Activated gamma-delta T cell (primary cell): Measurements from ENCODE around the gene ELP5.

Experiments
- DNase-seq: peaks from one replicate; lab custom pipeline; 2025; lab: John Stamatoyannopoulos, UW

The ELP5 gene

DNA sequence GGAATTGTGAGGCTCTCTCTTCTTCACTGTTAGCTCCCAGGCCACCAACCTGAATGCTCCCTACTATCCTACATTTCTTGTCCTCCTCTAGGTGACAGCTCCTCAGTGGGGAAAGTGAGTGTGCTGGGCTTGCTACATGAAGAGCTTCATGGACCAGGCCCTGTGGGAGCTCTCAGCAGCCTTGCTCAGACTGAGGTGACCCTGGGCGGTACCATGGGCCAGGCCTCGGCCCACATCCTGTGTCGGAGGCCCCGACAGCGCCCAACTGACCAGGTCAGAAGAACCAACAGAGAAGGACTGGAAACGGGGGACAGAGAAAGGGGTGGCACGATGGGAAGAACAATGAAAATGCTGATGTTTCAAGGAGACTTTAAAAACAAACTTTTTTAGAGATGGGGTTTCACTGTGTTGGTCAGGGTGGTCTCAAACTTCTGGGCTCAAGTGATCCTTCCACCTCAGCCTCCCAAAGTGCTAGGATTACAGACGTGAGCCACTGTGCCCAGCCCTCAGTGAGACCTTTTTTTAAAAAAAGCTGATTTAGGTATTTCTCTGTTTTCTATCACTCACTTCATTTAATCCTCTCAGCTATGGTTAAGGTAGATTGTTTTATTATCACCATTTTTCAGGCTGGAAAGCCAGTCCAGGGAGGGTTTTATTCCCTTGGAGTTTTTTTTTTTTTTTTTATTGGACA lies 4.9 kb downstream of the ELP5 start:
- no peak for DNase-seq

DNA sequence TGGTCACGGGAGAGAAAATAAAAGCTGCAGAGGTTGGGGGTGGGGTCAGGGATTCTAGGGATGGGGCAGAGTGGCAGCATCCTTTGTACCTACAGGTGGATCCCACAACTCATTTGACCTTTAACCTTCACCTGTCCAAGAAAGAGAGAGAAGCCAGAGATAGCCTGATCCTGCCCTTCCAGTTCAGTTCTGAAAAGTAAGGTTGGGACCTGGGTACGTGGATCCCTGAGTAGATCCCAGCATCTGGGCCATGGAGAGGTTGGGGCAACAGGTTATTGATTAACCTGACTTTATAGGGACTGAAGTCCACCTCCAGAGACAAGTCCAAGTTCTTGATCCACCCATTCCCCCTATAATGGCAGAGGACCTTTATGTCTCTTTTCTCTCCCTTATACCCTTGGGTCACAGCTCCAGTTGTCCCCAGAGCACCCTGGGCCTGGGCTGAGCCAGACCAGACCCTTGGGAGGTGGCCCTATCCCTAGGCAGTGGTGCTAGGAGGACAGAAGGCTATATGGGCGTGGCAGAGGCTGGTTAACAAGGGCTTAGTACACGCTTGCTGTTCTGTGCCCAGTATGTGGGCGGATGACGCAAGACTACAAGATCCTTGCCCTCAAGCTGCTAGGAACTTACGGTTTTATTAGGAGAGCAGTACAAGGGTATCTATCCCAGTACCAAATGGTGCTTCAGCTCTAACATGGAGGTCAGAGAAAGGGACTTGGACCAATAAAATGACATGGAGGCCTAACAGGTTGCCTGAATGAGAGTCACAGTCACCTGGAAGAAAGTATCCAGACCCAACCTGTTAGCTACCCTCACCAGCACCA lies 6.9 kb downstream of the ELP5 start:
- DNase-seq, result no peak

DNA sequence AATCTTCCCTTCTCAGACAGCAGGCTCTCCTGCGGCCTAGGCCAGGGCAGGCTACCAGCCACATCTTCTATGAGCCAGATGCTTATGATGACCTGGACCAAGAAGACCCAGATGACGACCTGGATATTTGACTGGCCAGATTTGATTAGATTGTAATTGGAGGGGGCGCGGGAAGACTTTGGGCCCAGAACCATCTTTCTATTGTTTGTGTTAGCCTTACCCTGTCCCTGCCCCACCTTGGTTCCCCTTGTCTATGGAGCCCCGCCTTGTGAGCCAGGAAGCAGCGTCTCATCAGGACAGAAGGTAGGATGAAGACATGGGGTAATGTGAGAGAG lies 7.5 kb downstream of the ELP5 start:
- no peak for DNase-seq

DNA sequence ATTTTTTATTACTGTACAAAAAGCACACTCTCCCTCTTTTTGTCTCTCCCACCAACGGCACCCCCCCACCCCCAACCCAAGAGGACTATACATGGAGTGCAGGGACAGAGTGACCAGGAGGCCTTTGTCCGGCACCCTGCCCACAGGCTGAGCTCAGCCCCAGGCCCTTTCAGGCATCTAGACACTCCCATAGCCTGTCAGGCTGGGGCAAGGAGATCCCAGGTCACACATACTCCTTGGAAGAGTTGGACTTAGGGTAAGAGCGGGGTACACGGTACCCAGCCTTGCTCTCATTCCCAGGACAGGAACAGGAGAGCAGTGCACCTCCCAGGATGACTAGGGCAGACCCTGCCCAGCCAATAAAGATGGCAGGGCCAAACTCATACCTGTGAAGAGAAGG lies 8.1 kb downstream of the ELP5 start:
- no peak for DNase-seq

DNA sequence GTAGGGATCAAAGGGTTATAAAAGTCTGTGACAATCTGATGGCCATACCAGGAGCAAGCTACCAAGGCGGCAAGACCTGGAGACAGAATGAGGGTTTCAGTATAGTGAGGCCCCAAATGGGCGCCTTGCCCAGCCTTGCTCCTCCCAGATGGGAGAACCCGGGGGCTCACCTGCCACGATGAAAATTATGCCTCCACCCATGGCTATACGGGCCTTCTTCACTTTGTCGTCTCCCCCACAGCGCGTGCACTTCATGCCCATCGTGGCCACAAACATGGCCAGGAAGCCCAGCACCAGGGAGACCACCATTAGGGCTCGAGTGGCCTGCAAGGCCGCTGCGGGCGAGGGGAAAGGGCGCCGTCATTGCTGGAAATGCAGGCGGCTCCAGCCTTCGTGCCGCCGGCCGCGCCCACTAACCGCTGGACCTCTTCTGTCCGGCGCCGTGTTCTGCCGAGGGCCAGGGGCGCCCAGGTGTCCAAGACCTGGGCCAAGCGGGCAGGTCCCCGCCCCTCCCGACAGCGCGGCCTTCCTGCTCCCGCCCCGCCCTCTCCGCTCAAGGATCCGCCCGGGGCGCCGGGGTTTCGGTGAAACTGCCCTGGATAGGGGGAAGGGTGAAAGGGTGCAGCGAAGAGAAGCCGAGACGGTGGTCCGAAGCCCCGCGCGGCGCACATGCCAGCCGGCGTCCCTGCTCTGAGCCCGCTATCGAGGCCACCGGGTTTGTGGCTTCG lies 8.8 kb downstream of the ELP5 start:
- no peak for DNase-seq

DNA sequence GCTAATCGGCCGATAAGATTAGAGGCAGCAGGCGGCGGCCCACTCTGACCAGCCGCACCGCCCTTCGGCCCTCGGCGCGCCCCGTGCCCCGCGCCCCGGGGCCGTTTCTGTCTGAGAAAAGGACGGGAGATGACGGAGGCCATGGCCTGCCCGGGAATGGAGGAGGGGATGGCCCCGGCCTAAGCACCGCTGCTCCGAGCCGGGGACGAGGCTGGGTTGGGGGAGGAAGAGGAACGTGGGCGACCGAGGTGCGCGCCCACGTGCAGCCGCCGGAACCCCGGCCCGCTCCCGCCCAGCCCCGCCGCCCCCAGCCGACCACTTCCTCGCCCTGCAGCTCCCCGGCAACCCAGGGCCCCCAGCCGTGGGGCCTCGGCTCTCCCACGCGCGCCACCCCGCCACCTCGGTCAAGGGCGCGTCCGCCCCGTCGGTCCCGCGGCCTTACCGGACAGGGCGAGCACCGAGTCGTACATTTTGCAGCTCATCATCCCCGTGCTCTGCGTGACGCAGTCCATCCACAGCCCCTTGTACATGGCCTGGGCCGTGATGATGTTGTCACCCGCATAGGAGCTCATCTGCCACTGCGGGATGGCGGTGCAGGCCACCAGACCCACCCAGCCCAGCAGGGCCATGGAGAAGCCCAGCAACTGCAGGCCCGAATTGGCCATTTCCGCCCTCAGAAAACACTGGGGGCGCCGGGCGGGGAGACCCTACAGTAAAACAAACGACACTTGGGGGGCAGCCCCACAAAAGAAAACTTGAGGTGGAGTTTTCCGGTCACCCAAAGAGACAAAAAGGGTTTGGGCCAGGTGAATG lies 9.6 kb downstream of the ELP5 start:
- DNase-seq, result no peak

DNA sequence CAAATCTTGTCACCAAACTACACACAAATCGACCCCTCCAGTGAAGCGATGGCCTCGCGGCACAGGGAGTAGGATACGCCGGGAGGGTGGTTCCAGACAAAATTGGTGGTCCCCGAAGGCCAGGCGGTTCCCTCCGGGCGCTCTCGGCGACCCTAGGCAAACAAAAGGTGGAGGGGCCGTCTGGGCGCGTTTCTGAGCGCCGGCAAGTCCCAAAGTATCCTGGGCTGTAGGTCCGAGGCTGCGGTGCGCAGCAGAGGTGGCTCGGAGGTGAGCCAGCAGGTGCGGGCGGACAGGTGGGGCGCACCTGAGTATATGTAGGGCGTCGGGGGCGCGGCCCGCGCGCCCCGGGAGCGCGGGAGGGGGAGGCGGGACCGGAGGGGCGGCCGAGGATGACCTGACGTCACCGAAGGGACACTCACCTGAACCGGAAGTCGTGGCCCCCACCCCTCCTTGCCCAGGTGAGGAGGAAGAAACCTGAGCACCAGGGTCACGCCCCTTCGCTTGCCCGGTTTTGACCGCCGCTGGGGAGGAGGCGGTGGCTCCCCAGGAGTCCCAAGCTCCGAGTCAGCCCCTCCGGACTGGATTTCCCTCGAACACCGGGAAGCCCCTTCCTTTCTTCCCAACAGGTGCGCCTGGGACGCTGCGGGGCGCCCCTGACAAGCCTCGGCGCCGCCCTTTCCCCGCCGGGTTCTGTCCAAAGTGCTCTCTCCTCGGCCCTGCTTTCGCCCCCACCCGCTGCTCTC lies 10.3 kb downstream of the ELP5 start, which contains the start of gene CLDN7:
CLDN7 (minus strand) TSS at position 287 of the 743 bp plus-strand sequence. CDS start 435 bp downstream, outside the sequence.
- DNase-seq, result no peak

DNA sequence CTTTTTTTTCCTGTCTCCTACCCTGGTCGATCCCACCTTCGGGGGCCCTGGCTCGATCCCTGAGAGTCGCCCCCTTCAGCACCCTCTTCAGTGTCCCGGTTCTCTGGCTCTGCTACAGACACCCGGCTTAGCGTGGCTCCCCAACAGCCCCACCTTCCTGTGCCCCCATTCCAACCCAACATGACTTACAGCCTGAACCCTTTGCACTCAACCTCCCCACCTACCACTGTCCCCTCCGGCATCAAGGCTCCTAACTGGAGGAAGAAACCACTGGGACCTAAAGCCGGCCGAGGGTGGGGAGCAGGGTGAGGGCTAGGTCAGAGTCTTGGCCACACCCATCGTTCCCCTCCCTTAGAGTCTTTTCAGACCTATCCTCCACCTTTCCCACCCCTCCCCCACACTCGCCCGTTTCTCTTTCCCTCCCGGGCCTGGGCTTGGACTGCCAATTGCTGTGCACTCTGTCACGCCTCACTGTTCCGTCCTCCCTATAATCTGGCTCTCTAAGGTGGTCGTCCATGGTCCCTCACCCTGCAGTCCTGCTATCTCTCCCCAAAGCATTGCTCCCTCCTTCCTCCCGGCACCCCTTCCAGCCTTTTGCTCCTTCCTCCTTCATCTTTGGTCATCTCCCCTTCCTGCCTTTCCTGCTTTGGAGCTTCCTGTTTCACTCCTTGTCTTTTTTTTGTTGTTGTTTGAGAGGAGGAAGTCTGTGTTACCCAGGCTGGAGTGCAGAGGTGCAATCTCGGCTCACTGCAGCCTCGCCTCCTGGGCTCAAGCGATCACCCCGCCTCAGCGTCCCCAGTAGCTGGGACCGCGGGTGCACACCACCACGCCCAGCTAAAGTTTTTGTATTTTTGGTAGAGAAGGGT lies 11.2 kb downstream of the ELP5 start:
- no peak for DNase-seq

DNA sequence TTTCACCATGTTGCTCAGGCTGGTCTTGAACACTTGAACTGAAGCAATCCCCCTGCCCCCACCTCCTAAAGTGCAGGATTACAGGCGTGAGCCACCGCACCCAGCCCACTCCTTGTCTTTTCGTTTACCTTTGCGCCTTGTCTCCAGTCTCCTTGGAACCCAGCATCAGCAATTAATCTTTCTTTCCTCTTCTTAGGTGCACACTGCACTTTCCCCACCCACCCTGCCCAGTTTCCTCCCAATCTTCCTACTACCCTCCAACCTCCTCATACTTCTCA lies 11.7 kb downstream of the ELP5 start:
- DNase-seq, result no peak

DNA sequence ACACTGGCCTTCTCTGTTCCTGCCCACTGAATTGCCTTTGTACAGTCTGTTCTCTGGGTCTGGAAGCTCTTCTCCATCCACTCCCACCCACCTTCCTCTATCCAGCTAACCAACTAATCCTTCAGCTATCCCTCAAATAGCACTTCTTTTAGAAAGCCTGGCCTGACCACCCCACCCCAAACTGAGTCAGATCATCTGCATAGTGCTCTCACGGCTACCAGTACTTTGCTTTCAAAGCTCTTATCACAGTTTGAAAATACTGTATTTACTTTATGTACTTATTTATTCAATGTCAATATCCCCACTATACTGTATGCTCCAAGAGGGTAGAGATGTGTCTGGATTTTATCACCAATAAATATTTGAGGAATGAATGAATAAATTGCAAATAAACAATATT lies 14.8 kb downstream of the ELP5 start:
- DNase-seq, result no peak

DNA sequence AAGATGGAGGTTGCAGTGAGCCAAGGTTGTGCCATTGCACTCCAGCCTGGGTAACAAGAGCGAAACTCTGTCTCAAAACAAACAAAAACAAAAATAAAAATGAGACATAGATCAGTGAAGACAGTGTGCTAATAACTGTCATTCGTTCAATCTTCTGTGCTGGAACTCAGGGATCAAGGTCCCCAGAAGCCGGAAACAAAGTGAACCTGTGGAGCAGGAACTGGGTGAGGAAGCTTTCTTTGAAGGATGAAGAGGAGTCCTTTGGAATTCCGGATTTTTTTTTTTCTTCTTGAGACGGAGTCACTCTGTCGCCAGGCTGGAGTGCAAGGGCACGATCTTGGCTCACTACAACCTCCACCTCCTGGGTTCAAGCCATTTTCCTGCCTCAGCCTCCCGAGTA lies 27.4 kb downstream of the ELP5 start:
- DNase-seq, result no peak

DNA sequence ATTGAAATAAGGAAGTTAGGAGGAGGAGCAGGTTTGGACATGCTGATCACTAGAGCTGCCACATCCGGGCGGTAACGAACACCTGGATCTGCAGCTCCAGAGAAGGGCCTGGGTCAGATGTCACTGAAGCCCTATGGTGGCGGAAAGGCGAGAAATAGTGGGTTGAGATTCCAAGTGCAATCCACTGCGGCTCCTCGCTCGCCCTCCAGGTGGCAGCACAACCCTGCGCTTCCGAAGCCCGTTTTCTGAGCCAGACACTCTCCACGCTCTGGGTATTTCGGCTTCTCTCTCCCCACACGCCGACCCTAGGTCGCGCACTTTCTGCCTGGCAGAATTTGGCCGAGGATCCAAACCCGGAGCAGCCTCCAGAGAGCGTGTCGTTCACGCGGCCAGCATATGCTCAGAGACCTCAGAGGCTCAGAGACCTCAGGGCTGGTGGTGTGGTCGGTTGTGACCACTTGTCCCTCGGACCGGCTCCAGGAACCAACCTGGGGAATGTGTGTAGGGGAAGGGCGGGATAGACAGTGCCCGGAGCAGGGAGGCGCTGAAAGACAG lies 28.6 kb downstream of the ELP5 start:
- DNase-seq, result peak; percentile 42

DNA sequence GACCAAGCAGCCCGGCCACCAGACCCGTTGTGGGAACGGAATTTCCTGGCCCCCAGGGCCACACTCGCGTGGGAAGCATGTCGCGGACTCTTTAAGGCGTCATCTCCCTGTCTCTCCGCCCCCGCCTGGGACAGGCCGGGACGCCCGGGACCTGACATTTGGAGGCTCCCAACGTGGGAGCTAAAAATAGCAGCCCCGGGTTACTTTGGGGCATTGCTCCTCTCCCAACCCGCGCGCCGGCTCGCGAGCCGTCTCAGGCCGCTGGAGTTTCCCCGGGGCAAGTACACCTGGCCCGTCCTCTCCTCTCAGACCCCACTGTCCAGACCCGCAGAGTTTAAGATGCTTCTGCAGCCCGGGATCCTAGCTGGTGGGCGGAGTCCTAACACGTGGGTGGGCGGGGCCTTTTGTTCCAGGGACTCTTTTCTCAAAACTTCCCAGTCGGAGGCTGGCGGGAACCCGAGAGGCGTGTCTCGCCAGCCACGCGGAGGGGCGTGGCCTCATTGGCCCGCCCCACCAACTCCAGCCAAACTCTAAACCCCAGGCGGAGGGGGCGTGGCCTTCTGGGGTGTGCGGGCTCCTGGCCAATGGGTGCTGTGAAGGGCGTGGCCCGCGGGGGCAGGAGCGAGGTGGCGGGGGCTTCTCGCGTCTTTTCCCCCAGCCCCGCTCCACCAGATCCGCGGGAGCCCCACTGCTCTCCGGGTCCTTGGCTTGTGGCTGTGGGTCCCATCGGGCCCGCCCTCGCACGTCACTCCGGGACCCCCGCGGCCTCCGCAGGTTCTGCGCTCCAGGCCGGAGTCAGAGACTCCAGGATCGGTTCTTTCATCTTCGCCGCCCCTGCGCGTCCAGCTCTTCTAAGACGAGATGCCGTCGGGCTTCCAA lies 29.3 kb downstream of the ELP5 start, which contains the start of gene SLC2A4:
SLC2A4 (plus strand) TSS at position 645 of the 879 bp plus-strand sequence; CDS start at position 862, 217 bp downstream.
- peak; percentile 43 for DNase-seq

DNA sequence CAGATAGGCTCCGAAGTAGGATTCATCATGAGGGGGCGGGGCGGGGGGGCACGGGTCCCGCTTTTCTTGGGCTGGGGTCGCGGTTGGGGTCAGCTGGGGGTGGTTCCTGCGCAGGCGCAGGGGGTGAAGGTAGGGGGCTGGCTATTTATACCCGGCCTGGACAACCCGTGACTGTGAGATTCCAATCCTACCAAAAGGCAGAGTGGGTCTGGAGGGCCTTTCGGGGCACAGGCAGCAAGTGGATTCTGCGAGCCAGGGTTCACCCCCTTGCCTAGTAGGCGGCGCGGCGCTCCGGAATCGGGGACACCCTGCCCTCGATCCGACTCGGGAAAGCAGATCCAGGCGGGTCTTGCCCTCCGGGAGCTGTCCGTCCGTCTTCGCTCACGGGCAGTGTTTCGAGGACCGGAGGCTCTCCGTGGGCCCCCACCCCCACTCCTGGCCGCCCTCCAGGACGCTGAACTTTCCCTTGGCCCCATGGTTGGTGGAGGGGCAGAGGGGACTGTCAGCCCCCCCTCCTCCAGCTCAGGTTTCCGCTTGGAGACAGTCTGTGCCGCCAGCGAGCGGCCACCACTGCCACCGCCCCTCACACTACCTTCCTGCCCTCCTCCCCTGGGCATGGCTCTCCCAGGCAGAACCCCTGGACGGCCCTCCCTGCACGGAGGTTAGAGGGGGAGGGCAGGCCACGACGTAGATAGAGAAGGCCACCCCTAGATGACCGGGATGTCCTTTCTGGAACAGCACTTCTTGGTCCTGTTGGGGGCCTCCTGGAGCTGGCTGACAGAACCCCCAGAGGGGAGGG lies 30.1 kb downstream of the ELP5 start:
- no peak for DNase-seq

DNA sequence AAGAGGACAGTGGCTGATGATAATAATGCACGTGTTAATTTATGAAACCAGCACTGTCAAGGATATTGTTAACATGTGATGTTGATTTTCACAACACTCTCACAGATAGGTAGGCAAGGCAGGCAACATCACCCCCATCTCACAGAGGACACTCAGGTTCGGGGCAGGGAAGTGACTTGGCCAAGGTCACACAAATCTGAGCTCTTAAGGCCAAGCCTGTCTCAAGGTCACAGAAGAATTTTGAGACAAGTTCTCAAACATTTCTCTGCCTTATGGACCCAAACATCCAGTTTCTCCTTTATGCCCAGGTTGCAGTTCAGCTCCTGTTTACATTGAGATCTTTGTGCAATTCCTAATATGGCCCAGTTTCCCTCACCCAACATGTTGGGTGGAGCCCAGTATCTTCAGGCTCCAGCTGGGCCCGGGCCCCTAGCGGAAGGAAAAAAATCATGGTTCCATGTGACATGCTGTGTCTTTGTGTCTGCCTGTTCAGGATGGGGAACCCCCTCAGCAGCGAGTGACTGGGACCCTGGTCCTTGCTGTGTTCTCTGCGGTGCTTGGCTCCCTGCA lies 30.8 kb downstream of the ELP5 start:
- DNase-seq, result no peak

DNA sequence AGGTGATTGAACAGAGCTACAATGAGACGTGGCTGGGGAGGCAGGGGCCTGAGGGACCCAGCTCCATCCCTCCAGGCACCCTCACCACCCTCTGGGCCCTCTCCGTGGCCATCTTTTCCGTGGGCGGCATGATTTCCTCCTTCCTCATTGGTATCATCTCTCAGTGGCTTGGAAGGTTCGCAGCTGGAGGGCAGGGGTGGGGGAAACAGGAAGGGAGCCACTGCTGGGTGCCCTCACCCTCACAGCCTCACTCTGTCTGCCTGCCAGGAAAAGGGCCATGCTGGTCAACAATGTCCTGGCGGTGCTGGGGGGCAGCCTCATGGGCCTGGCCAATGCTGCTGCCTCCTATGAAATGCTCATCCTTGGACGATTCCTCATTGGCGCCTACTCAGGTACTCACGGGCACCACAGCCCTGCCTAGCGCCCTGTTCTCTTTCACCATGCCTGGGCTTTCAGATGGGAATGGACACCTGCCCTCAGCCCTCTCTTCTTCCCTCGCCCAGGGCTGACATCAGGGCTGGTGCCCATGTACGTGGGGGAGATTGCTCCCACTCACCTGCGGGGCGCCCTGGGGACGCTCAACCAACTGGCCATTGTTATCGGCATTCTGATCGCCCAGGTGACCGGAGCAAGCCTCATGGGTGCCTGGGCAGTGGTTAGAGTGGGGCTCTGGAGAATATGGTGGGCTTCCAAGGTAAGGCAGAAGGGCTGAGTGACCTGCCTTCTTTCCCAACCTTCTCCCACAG lies 31.6 kb downstream of the ELP5 start:
- no peak for DNase-seq

DNA sequence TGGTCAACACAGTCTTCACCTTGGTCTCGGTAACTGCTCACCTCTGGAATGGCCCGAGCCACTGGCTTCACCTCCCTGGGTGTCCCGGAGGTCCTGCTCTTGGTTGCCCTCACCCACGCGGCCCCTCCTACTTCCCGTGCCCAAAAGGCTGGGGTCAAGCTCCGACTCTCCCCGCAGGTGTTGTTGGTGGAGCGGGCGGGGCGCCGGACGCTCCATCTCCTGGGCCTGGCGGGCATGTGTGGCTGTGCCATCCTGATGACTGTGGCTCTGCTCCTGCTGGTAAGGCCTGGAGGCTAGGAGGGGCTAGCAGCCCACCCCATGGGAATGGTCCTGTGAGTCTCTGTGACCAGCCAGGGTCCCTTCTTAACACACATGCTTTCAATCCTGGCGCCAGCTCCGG lies 32.9 kb downstream of the ELP5 start:
- DNase-seq, result no peak
